ENCODE results near the gene VGF.

VGF gene

DNA sequence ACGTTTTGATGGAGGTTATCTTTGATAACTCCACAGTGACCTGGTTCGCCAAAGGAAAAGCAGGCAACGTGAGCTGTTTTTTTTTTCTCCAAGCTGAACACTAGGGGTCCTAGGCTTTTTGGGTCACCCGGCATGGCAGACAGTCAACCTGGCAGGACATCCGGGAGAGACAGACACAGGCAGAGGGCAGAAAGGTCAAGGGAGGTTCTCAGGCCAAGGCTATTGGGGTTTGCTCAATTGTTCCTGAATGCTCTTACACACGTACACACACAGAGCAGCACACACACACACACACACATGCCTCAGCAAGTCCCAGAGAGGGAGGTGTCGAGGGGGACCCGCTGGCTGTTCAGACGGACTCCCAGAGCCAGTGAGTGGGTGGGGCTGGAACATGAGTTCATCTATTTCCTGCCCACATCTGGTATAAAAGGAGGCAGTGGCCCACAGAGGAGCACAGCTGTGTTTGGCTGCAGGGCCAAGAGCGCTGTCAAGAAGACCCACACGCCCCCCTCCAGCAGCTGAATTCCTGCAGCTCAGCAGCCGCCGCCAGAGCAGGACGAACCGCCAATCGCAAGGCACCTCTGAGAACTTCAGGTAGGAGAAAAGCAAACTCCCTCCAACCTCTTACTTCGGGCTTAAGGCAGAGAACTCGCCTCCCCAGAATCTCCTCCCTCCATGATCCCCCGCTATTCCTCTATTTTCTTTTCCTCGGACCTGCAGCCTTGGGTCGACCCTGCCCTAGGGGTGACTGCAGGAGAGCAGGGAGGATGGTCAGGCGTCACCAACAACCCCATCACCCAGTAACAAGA, 38.5 kb downstream of the VGF start, which contains the start of gene SERPINE1 (continued):
- TF ChIP-seq, protein P1, sequence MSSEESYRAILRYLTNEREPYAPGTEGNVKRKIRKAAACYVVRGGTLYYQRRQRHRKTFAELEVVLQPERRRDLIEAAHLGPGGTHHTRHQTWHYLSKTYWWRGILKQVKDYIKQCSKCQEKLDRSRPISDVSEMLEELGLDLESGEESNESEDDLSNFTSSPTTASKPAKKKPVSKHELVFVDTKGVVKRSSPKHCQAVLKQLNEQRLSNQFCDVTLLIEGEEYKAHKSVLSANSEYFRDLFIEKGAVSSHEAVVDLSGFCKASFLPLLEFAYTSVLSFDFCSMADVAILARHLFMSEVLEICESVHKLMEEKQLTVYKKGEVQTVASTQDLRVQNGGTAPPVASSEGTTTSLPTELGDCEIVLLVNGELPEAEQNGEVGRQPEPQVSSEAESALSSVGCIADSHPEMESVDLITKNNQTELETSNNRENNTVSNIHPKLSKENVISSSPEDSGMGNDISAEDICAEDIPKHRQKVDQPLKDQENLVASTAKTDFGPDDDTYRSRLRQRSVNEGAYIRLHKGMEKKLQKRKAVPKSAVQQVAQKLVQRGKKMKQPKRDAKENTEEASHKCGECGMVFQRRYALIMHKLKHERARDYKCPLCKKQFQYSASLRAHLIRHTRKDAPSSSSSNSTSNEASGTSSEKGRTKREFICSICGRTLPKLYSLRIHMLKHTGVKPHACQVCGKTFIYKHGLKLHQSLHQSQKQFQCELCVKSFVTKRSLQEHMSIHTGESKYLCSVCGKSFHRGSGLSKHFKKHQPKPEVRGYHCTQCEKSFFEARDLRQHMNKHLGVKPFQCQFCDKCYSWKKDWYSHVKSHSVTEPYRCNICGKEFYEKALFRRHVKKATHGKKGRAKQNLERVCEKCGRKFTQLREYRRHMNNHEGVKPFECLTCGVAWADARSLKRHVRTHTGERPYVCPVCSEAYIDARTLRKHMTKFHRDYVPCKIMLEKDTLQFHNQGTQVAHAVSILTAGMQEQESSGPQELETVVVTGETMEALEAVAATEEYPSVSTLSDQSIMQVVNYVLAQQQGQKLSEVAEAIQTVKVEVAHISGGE (tag by site-specific recombination; conservative IDR thresholded peaks at IDR 0.05; ENCODE audit: low read depth): 0 out of 2 replicates have a peak, but pooled peaks have one; percentile 17
- TF ChIP-seq ZNF624 (tag by site-specific recombination; IDR thresholded peaks at IDR 0.05) (no peak), ZNF2 (tag by site-specific recombination; IDR thresholded peaks at IDR 0.05) (no peak), ZNF266 (tag by site-specific recombination; IDR thresholded peaks at IDR 0.05; ENCODE audit: low read depth) (no peak), ZNF830 (tag by site-specific recombination; IDR thresholded peaks at IDR 0.05; ENCODE audit: low read depth) (no peak), RBAK (tag by site-specific recombination; IDR thresholded peaks at IDR 0.05) (no peak), ZBTB1 (tag by site-specific recombination; IDR thresholded peaks at IDR 0.05) (no peak), MZF1 (tag by site-specific recombination; IDR thresholded peaks at IDR 0.05; ENCODE audit: borderline replicate concordance) (no peak), SP7 (tag by site-specific recombination; IDR thresholded peaks at IDR 0.05) (peak; percentile 71), ZNF292 (tag by site-specific recombination; IDR thresholded peaks at IDR 0.05; ENCODE audit: borderline replicate concordance, low read depth) (no peak), BCL11B (tag by site-specific recombination; IDR thresholded peaks at IDR 0.05; ENCODE audit: low read depth) (no peak), ZNF560 (tag by site-specific recombination; IDR thresholded peaks at IDR 0.05; ENCODE audit: borderline replicate concordance) (no peak), ZNF623 (tag by site-specific recombination; IDR thresholded peaks at IDR 0.05) (0 out of 2 replicates have a peak, but pooled peaks have one; percentile 12), ZNF658 (tag by site-specific recombination; IDR thresholded peaks at IDR 0.05) (no peak)
- TF ChIP-seq, protein P2, sequence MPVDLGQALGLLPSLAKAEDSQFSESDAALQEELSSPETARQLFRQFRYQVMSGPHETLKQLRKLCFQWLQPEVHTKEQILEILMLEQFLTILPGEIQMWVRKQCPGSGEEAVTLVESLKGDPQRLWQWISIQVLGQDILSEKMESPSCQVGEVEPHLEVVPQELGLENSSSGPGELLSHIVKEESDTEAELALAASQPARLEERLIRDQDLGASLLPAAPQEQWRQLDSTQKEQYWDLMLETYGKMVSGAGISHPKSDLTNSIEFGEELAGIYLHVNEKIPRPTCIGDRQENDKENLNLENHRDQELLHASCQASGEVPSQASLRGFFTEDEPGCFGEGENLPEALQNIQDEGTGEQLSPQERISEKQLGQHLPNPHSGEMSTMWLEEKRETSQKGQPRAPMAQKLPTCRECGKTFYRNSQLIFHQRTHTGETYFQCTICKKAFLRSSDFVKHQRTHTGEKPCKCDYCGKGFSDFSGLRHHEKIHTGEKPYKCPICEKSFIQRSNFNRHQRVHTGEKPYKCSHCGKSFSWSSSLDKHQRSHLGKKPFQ (tag by site-specific recombination; IDR thresholded peaks at IDR 0.05): no peak
- TF ChIP-seq, protein P3, sequence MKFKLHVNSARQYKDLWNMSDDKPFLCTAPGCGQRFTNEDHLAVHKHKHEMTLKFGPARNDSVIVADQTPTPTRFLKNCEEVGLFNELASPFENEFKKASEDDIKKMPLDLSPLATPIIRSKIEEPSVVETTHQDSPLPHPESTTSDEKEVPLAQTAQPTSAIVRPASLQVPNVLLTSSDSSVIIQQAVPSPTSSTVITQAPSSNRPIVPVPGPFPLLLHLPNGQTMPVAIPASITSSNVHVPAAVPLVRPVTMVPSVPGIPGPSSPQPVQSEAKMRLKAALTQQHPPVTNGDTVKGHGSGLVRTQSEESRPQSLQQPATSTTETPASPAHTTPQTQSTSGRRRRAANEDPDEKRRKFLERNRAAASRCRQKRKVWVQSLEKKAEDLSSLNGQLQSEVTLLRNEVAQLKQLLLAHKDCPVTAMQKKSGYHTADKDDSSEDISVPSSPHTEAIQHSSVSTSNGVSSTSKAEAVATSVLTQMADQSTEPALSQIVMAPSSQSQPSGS (tag by site-specific recombination; IDR thresholded peaks at IDR 0.05; ENCODE audit: low read depth): no peak
- TF ChIP-seq, protein P4, sequence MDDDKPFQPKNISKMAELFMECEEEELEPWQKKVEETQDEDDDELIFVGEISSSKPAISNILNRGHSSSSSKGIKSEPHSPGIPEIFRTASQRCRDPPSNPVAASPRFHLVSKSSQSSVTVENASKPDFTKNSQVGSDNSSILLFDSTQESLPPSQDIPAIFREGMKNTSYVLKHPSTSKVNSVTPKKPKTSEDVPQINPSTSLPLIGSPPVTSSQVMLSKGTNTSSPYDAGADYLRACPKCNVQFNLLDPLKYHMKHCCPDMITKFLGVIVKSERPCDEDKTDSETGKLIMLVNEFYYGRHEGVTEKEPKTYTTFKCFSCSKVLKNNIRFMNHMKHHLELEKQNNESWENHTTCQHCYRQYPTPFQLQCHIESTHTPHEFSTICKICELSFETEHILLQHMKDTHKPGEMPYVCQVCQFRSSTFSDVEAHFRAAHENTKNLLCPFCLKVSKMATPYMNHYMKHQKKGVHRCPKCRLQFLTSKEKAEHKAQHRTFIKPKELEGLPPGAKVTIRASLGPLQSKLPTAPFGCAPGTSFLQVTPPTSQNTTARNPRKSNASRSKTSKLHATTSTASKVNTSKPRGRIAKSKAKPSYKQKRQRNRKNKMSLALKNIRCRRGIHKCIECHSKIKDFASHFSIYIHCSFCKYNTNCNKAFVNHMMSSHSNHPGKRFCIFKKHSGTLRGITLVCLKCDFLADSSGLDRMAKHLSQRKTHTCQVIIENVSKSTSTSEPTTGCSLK (tag by site-specific recombination; IDR thresholded peaks at IDR 0.05): no peak
- TF ChIP-seq, protein P5, sequence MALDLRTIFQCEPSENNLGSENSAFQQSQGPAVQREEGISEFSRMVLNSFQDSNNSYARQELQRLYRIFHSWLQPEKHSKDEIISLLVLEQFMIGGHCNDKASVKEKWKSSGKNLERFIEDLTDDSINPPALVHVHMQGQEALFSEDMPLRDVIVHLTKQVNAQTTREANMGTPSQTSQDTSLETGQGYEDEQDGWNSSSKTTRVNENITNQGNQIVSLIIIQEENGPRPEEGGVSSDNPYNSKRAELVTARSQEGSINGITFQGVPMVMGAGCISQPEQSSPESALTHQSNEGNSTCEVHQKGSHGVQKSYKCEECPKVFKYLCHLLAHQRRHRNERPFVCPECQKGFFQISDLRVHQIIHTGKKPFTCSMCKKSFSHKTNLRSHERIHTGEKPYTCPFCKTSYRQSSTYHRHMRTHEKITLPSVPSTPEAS (tag by site-specific recombination; IDR thresholded peaks at IDR 0.05): peak; percentile 72
- TF ChIP-seq, protein P6, sequence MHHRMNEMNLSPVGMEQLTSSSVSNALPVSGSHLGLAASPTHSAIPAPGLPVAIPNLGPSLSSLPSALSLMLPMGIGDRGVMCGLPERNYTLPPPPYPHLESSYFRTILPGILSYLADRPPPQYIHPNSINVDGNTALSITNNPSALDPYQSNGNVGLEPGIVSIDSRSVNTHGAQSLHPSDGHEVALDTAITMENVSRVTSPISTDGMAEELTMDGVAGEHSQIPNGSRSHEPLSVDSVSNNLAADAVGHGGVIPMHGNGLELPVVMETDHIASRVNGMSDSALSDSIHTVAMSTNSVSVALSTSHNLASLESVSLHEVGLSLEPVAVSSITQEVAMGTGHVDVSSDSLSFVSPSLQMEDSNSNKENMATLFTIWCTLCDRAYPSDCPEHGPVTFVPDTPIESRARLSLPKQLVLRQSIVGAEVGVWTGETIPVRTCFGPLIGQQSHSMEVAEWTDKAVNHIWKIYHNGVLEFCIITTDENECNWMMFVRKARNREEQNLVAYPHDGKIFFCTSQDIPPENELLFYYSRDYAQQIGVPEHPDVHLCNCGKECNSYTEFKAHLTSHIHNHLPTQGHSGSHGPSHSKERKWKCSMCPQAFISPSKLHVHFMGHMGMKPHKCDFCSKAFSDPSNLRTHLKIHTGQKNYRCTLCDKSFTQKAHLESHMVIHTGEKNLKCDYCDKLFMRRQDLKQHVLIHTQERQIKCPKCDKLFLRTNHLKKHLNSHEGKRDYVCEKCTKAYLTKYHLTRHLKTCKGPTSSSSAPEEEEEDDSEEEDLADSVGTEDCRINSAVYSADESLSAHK (tag by site-specific recombination; IDR thresholded peaks at IDR 0.05): no peak
- TF ChIP-seq, protein P7, sequence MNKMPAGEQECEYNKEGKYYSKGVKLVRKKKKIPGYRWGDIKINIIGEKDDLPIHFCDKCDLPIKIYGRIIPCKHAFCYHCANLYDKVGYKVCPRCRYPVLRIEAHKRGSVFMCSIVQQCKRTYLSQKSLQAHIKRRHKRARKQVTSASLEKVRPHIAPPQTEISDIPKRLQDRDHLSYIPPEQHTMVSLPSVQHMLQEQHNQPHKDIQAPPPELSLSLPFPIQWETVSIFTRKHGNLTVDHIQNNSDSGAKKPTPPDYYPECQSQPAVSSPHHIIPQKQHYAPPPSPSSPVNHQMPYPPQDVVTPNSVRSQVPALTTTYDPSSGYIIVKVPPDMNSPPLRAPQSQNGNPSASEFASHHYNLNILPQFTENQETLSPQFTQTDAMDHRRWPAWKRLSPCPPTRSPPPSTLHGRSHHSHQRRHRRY (tag by site-specific recombination; IDR thresholded peaks at IDR 0.05): no peak
- TF ChIP-seq, protein P8, sequence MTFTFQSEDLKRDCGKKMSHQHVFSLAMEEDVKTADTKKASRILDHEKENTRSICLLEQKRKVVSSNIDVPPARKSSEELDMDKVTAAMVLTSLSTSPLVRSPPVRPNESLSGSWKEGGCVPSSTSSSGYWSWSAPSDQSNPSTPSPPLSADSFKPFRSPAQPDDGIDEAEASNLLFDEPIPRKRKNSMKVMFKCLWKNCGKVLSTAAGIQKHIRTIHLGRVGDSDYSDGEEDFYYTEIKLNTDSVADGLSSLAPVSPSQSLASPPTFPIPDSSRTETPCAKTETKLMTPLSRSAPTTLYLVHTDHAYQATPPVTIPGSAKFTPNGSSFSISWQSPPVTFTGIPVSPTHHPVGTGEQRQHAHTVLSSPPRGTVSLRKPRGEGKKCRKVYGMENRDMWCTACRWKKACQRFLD (tag by site-specific recombination; IDR thresholded peaks at IDR 0.05): no peak

Measured in HEK293 (cell line).